ENCODE data around the gene DYSF. TPM values are rescaled to one million over a fixed set of nuclear protein-coding genes. Genes with fewer than 3 reads are reported as not detected.

The DYSF gene
- total RNA-seq, 1 donor from 2014 or later, result 37.7 TPM

DNA sequence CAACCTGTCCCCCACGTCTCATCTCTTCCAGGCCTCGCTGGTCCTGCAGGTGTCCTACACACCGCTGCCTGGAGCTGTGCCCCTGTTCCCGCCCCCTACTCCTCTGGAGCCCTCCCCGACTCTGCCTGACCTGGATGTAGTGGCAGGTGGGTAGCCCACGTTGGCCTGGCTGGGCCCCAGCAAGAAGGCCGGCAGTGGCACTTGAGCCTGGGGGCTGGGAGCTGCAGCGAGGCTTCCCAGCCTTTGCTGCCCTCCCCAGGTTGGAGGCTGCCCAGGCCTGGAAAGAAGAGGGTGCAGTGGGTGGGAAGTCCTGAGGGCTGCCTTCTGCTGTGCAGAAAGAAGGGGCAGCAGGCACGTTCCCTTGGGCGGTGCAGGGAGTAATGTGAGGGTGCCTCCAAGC lies 58.4 kb downstream of the DYSF start:
- H3K4me3 ChIP-seq, result no peak overlapping the region
- TF ChIP-seq, protein P1, sequence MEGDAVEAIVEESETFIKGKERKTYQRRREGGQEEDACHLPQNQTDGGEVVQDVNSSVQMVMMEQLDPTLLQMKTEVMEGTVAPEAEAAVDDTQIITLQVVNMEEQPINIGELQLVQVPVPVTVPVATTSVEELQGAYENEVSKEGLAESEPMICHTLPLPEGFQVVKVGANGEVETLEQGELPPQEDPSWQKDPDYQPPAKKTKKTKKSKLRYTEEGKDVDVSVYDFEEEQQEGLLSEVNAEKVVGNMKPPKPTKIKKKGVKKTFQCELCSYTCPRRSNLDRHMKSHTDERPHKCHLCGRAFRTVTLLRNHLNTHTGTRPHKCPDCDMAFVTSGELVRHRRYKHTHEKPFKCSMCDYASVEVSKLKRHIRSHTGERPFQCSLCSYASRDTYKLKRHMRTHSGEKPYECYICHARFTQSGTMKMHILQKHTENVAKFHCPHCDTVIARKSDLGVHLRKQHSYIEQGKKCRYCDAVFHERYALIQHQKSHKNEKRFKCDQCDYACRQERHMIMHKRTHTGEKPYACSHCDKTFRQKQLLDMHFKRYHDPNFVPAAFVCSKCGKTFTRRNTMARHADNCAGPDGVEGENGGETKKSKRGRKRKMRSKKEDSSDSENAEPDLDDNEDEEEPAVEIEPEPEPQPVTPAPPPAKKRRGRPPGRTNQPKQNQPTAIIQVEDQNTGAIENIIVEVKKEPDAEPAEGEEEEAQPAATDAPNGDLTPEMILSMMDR (IDR thresholded peaks at IDR 0.05), result no peak
- H3K27me3 ChIP-seq, result no peaks in the 10 kb centered on the region
- ATAC-seq (no peak), DNase-seq (peak; percentile 38)
- no peaks in the 10 kb centered on the region for H3K4me1 ChIP-seq
- no peaks in the 10 kb centered on the region for H3K36me3 ChIP-seq
- no peaks in the 10 kb centered on the region for H3K9me3 ChIP-seq
- H3K27ac ChIP-seq, result no peak overlapping the region
- intact Hi-C loops (cut with DNase I), result loop anchor here (5.0 kb wide), 1 partner anchor 209 kb away; no protein-coding TSS in a partner anchor

DNA sequence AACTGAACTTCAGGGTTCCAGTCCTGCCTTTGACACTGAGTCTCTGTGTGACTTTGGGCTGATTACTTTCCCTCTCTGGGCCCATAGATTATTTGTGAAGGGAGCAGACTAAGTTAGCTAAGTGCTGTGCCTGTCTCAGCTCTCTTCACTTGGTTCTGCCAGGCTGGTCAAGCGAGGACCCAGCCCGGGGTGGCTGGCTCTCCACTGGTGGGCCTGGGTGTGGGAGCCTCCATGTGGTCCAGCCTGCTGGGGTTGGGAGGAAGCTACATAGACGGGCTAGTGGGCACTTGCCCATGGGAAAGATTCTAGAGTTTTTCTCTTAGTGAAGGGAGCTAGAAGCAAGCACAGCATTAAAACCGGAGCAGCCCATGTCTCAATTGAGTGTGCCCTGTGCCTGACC lies 59.0 kb downstream of the DYSF start:
- no peak overlapping the region for H3K4me3 ChIP-seq
- no peaks in the 10 kb centered on the region for H3K4me1 ChIP-seq
- peak; percentile 25 for DNase-seq
- no peak for ATAC-seq
- no peaks in the 10 kb centered on the region for H3K36me3 ChIP-seq
- no peaks in the 10 kb centered on the region for H3K27me3 ChIP-seq
- TF ChIP-seq, protein P1 (IDR thresholded peaks at IDR 0.05), result no peak
- intact Hi-C loops (cut with DNase I), result loop anchor here (5.0 kb wide), 1 partner anchor 210 kb away; no protein-coding TSS in a partner anchor
- no peak overlapping the region for H3K27ac ChIP-seq
- no peaks in the 10 kb centered on the region for H3K9me3 ChIP-seq

DNA sequence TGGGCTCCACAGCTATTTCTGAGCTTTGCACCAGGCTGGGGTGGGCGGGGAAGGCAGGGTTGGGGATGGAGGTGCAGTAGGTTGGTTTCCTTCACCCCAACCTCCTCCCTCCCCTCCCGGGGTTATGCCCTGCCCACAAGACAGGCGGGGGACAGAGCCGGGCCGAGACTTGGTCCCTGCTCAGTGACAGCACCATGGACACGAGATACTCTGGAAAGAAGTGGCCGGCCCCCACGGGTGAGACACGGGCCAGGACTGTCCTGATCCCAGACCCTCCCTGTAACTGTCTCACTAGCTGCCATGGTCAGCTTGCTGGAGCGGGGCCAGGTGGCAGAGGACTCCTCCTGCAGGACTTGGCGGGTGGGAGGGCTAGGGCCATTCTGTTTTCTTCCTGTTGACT lies 59.7 kb downstream of the DYSF start:
- Histone ChIP-seq H3K27me3 (no peaks in the 10 kb centered on the region), H3K4me1 (no peaks in the 10 kb centered on the region), H3K4me3 (no peak overlapping the region), H3K27ac (no peak overlapping the region), H3K9me3 (no peaks in the 10 kb centered on the region), H3K36me3 (no peaks in the 10 kb centered on the region)
- ATAC-seq (peak; percentile 6), DNase-seq (peak; percentile 58)
- TF ChIP-seq, protein P1 (IDR thresholded peaks at IDR 0.05), result no peak
- intact Hi-C loops (cut with DNase I), result loop anchor here (5.0 kb wide), 1 partner anchor 211 kb away; no protein-coding TSS in a partner anchor

DNA sequence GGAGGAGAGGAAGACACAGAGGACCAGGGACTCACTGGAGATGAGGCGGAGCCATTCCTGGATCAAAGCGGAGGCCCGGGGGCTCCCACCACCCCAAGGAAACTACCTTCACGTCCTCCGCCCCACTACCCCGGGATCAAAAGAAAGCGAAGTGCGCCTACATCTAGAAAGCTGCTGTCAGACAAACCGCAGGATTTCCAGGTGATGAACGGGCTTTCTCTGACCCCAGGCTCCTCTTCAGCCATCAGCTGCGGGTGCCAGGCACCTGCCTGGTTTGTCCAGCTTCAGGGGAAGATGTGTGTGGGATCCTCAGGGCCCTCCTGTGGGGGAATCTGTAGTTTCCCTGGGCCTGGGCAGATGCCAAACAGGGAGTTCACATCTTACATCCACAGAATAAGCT lies 60.4 kb downstream of the DYSF start:
- H3K27me3 ChIP-seq, result no peaks in the 10 kb centered on the region
- intact Hi-C loops (cut with DNase I), result loop anchor here (5.0 kb wide), 1 partner anchor 211 kb away; no protein-coding TSS in a partner anchor
- H3K36me3 ChIP-seq, result no peaks in the 10 kb centered on the region
- H3K27ac ChIP-seq, result no peak overlapping the region
- H3K9me3 ChIP-seq, result no peaks in the 10 kb centered on the region
- no peaks in the 10 kb centered on the region for H3K4me1 ChIP-seq
- ATAC-seq (no peak), DNase-seq (peak; percentile 40)
- H3K4me3 ChIP-seq, result no peak overlapping the region
- TF ChIP-seq, protein P1 (IDR thresholded peaks at IDR 0.05), result no peak

DNA sequence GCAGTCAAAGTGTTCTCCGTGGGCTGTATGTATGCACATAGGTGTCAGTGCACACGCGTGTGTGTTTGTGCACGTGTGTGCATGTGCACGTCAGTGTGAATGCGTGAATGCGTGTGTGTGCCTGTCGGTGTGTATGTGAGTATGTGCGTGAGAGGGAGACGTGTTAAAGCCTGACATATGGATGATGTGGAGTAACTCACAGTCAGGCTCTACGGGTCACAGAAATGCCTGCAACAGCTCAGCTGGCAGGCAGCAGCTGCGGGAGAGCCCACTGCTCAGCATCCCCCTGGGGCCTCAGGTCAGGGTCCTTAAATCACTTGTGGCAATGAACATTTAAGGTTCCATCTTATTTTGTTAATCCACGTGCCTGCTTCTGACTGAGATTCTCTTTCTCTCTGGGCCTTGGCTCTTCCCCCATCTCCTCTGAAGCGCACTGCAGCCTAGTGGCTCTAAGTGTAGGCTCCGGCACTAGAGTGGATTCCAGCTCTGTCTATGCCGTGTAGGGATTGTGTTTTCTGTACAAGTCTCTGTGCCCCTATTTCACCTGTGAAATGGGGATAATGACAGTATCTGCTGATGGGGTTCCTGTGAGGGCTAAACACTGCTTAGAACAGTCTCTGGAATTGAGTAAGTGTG lies 63.0 kb downstream of the DYSF start:
- Histone ChIP-seq H3K36me3 (no peaks in the 10 kb centered on the region), H3K27ac (no peak overlapping the region), H3K27me3 (no peaks in the 10 kb centered on the region), H3K4me3 (no peak overlapping the region), H3K4me1 (no peaks in the 10 kb centered on the region), H3K9me3 (no peaks in the 10 kb centered on the region)
- TF ChIP-seq, protein P1 (IDR thresholded peaks at IDR 0.05), result no peak
- ATAC-seq (no peak), DNase-seq (no peak)
- intact Hi-C loops (cut with DNase I), result no loop called here
